Stimulated activated CD8-positive, alpha-beta memory T cell treated with anti-CD3 and anti-CD28 coated beads, Interleukin-4, amount 100 ng/mL, for 1 hour (primary cell): ENCODE results near the gene LEFTY1.
"Not testable (repeated sequence)": the region's sequence is repeated elsewhere in the genome, so short reads cannot be mapped to it uniquely, and the experiment has no call there.

Source experiments
- DNase-seq, 2 donors: peaks; one replicate each; pipeline ENCODE4 v3.0.0-alpha.2; 2020; ENCODE audit warnings: low read depth in 2 of 2, low spot score in 1 of 2

The LEFTY1 gene

GRCh38 chr1:225888898-225889601 lies at the start of gene LEFTY1:
Gene LEFTY1, minus strand, starts transcription at chr1:225889146. Its CDS starts 80 bp downstream, at chr1:225889066.
- no peak for DNase-seq

GRCh38 chr1:225937048-225937968 lies 48.4 kb upstream of the LEFTY1 start:
- no peak for DNase-seq

- no peak for DNase-seq
These were observed 47.6 kb upstream of the LEFTY1 start for GRCh38 chr1:225936523-225936922.

GRCh38 chr1:225936086-225936485 lies 47.1 kb upstream of the LEFTY1 start:
- DNase-seq: not testable (repeated sequence)

GRCh38 chr1:225934711-225935110 lies 45.8 kb upstream of the LEFTY1 start:
- no peak for DNase-seq

GRCh38 chr1:225933072-225933471 lies 44.1 kb upstream of the LEFTY1 start:
- DNase-seq: no peak

- no peak for DNase-seq
These were observed 42.6 kb upstream of the LEFTY1 start for GRCh38 chr1:225931270-225932136.

GRCh38 chr1:225930566-225930965 lies 41.6 kb upstream of the LEFTY1 start:
- DNase-seq: no peak

GRCh38 chr1:225929462-225929861 lies 40.5 kb upstream of the LEFTY1 start:
- DNase-seq: not testable (repeated sequence)

- no peak for DNase-seq
These were observed 39.5 kb upstream of the LEFTY1 start for GRCh38 chr1:225928186-225929175.

- no peak for DNase-seq
These were observed 37.7 kb upstream of the LEFTY1 start for GRCh38 chr1:225926551-225927113.

- DNase-seq: peak; percentile 82 to 89
These were observed 35.0 kb upstream of the LEFTY1 start, which contains the start of gene PYCR2 for GRCh38 chr1:225923692-225924555. Gene PYCR2, minus strand, starts transcription at chr1:225924250. Its CDS starts 140 bp downstream, at chr1:225924110.

- no peak for DNase-seq
These were observed 34.4 kb upstream of the LEFTY1 start for GRCh38 chr1:225923381-225923691.

- no peak for DNase-seq
These were observed 33.1 kb upstream of the LEFTY1 start for GRCh38 chr1:225921734-225922709.

- no peak for DNase-seq
These were observed 31.0 kb upstream of the LEFTY1 start for GRCh38 chr1:225919906-225920305.

- no peak for DNase-seq
These were observed 29.3 kb upstream of the LEFTY1 start for GRCh38 chr1:225918280-225918679.

- no peak for DNase-seq
These were observed 28.6 kb upstream of the LEFTY1 start for GRCh38 chr1:225917536-225917935.

GRCh38 chr1:225917101-225917500 lies 28.2 kb upstream of the LEFTY1 start:
- no peak for DNase-seq
